Body of pancreas (tissue), 4 donors: ENCODE data around the gene SPCS2. TPM values are rescaled to one million over a fixed set of nuclear protein-coding genes. Genes with fewer than 3 reads are reported as not detected.

ENCODE experiments used
- ATAC-seq: fragments of 150-250 bp; one replicate; pipeline ENCODE4 v1.9.1; 2016
- DNase-seq, 4 donors: peaks; one replicate each; pipeline ENCODE4 v3.0.0-alpha.2; 2019
- H3K27ac ChIP-seq, 4 donors: fragments of 200-600 bp; sonication (generic); 1 replicate in 3 of 4; 2 replicates in 1 of 4; pipeline versions ENCODE4 v1.5.1 to v1.6.1; 2016 to 2019; ENCODE audit warnings: mild to moderate bottlenecking in 1 of 4, mixed read lengths in 1 of 4, moderate library complexity in 1 of 4
- H3K27me3 ChIP-seq, 2 donors: fragments of 200-600 bp; sonication (generic); one replicate each; pipeline ENCODE4 v1.6.0; 2016; ENCODE audit warnings: mild to moderate bottlenecking in 1 of 2
- H3K36me3 ChIP-seq, 2 donors: fragments of 200-600 bp; sonication (generic); replicated peaks in 1 of 2; 2 replicates each; pipeline ENCODE4 v1.5.1; 2016; ENCODE audit warnings: low read depth in 2 of 2; ENCODE audit not compliant: insufficient read depth in 1 of 2
- H3K4me1 ChIP-seq: fragments of 200-600 bp; sonication (generic); one replicate; pipeline ENCODE4 v1.6.0; 2016
- H3K4me3 ChIP-seq, 2 donors: fragments of 200-600 bp; sonication (generic); 1 replicate in 1 of 2; 2 replicates in 1 of 2; pipeline ENCODE4 v1.5.1; 2016 to 2019
- H3K9me3 ChIP-seq, 3 donors: fragments of 200-600 bp; sonication (generic); 1 replicate in 2 of 3; 2 replicates in 1 of 3; pipeline ENCODE4 v1.5.1; 2016
- CTCF ChIP-seq, 7 experiments: fragments of 450-650 bp in 4 of 7; fragments of 200-600 bp in 3 of 7; sonication (generic) in 3 of 7; IDR thresholded peaks; one replicate each; pipeline ENCODE4 v1.5.1; 2016 to 2019; ENCODE audit warnings: antibody characterized with exemption in 7 of 7
- POLR2A ChIP-seq, 3 donors: fragments of 450-650 bp; IDR thresholded peaks; one replicate each; pipeline ENCODE4 v1.6.1; 2016; ENCODE audit warnings: antibody characterized with exemption in 3 of 3, mild to moderate bottlenecking in 2 of 3
- WGBS, 2 donors: methylation state at CpG; one replicate each; pipeline ENCODE4 v1.1.5; 2017; 5-methylcytosine and 5-hydroxymethylcytosine counted together
- intact Hi-C: fragments of 100-400 bp; cut with DNase I; formaldehyde crosslinking; loops from one replicate; pipeline ENCODE4 v1.15.1; 2023
- total RNA-seq, 2 donors: library from RNA; depleted of rRNA; stranded (reverse); fragments of >200 nt; gene quantifications; one replicate each; pipeline ENCODE4 v1.1.0, GENCODE V29; 2016

SPCS2 gene
- total RNA-seq, 2 donors from 2014 or later: 15.5 to 30.4 TPM

GRCh38 chr11:74909812-74910211 is 39.3 kb upstream of the SPCS2 start:
- no peaks in the 10 kb centered on the region for H3K27me3 ChIP-seq
- TF ChIP-seq CTCF (IDR thresholded peaks at IDR 0.05) (no peak), POLR2A (IDR thresholded peaks at IDR 0.05) (no peak)
- H3K9me3 ChIP-seq: no peaks in the 10 kb centered on the region
- H3K27ac ChIP-seq: no peak overlapping the region
- intact Hi-C loops: no loop called here
- H3K4me3 ChIP-seq: no peak overlapping the region
- ATAC-seq (no peak), DNase-seq (no peak)
- peaks cover 0 to 6% of the 10 kb centered on the region in 2 donors for H3K36me3 ChIP-seq
- WGBS, 2 donors: 64 to 74% methylated on average over 4 of the region's 4 CpGs
- H3K4me1 ChIP-seq: no peaks in the 10 kb centered on the region

- H3K9me3 ChIP-seq: no peaks in the 10 kb centered on the region
- no peaks in the 10 kb centered on the region for H3K27me3 ChIP-seq
- H3K4me1 ChIP-seq: no peaks in the 10 kb centered on the region
- DNase-seq: no peak
- TF ChIP-seq CTCF (IDR thresholded peaks at IDR 0.05): no peak
- no peak for TF ChIP-seq POLR2A (IDR thresholded peaks at IDR 0.05)
- no peak overlapping the region for H3K27ac ChIP-seq
- peaks cover 7 to 12% of the 10 kb centered on the region in 2 donors for H3K36me3 ChIP-seq
- ATAC-seq: no peak
- intact Hi-C loops: loop anchor here (10.0 kb wide), 1 partner anchor 112 kb away; no protein-coding TSS in a partner anchor
- H3K4me3 ChIP-seq: no peak overlapping the region
Observed at GRCh38 chr11:74923125-74923524, 25.9 kb upstream of the SPCS2 start.

GRCh38 chr11:74925281-74925680 is 23.8 kb upstream of the SPCS2 start:
- H3K4me3 ChIP-seq: no peak overlapping the region
- H3K4me1 ChIP-seq: no peaks in the 10 kb centered on the region
- no peak for DNase-seq
- H3K27ac ChIP-seq: no peak overlapping the region
- intact Hi-C loops: loop anchor here (10.0 kb wide), 1 partner anchor 110 kb away; no protein-coding TSS in a partner anchor
- no peak for ATAC-seq
- no peaks in the 10 kb centered on the region for H3K27me3 ChIP-seq
- peaks cover 0 to 2% of the 10 kb centered on the region in 2 donors for H3K36me3 ChIP-seq
- 90 to 96% methylated on average over 4 of the region's 4 CpGs for WGBS, 2 donors
- no peaks in the 10 kb centered on the region for H3K9me3 ChIP-seq
- TF ChIP-seq CTCF (IDR thresholded peaks at IDR 0.05) (no peak), POLR2A (IDR thresholded peaks at IDR 0.05) (no peak)

GRCh38 chr11:74926304-74927030 is 22.6 kb upstream of the SPCS2 start:
- Histone ChIP-seq H3K27me3 (no peaks in the 10 kb centered on the region), H3K4me1 (no peaks in the 10 kb centered on the region), H3K36me3 (peaks cover 0 to 2% of the 10 kb centered on the region in 2 donors), H3K27ac (no peak overlapping the region), H3K4me3 (no peak overlapping the region), H3K9me3 (no peaks in the 10 kb centered on the region)
- intact Hi-C loops: loop anchor here (10.0 kb wide), 1 partner anchor 108 kb away; no protein-coding TSS in a partner anchor
- no peak for TF ChIP-seq CTCF (IDR thresholded peaks at IDR 0.05)
- TF ChIP-seq POLR2A (IDR thresholded peaks at IDR 0.05): no peak
- ATAC-seq: no peak
- no peak for DNase-seq
- WGBS, 2 donors: 86 to 93% methylated on average over 8 of the region's 8 CpGs

GRCh38 chr11:74927496-74927895 is 21.6 kb upstream of the SPCS2 start:
- intact Hi-C loops: loop anchor here (10.0 kb wide), 1 partner anchor 107 kb away; no protein-coding TSS in a partner anchor
- H3K27ac ChIP-seq: no peak overlapping the region

More at GRCh38 chr11:74927496-74927895, 21.6 kb upstream of the SPCS2 start:
- Histone ChIP-seq H3K27me3 (no peaks in the 10 kb centered on the region), H3K36me3 (peaks cover 0 to 4% of the 10 kb centered on the region in 2 donors), H3K4me1 (no peaks in the 10 kb centered on the region), H3K9me3 (no peaks in the 10 kb centered on the region), H3K4me3 (no peak overlapping the region)
- TF ChIP-seq CTCF (IDR thresholded peaks at IDR 0.05) (no peak), POLR2A (IDR thresholded peaks at IDR 0.05) (no peak)
- no peak for DNase-seq
- ATAC-seq: no peak
